Caco-2 (cell line): ENCODE data around the gene CHRD. TPM values are rescaled to one million over a fixed set of nuclear protein-coding genes. Genes with fewer than 3 reads are reported as not detected.

Experiments used
- BruUV-seq: library from RNA; stranded (reverse); fragments of 400-500 nt; replicated peaks from 2 replicates; lab custom pipeline; 2021; lab: Mats Ljungman, UMichigan
- CTCF ChIA-PET: fragments of 300-600 bp; sonication (Branson Sonifier 250); formaldehyde crosslinking; loops from one replicate; lab custom pipeline; 2022; ENCODE audit warnings: antibody characterized with exemption; lab: Charles Lee
- POLR2A ChIA-PET: fragments of 300-600 bp; sonication (Branson Sonifier 250); formaldehyde crosslinking; loops from one replicate; lab custom pipeline; 2022; ENCODE audit warnings: antibody characterized with exemption; lab: Charles Lee
- DNase-seq, 2 experiments: peaks; one replicate each; pipeline versions ENCODE4 v3.0.0 to v3.0.0-alpha.2; 2020 to 2022
- H3K27me3 ChIP-seq: replicated peaks from 2 replicates; pipeline ENCODE4 v1.6.0; 2011; ENCODE audit warnings: low read length; ENCODE audit not compliant: control insufficient read depth, insufficient read depth
- H3K36me3 ChIP-seq: 2 replicates; pipeline ENCODE4 v1.5.1; 2011; ENCODE audit warnings: low read length; ENCODE audit not compliant: control insufficient read depth, insufficient read depth
- H3K4me1 ChIP-seq: fragments of 250-450 bp; sonication (Bioruptor Pico); 2 replicates; pipeline ENCODE4 v1.5.1; 2020; ENCODE audit warnings: mild to moderate bottlenecking
- H3K4me3 ChIP-seq: 2 replicates; pipeline ENCODE4 v1.5.1; 2011; ENCODE audit warnings: low read depth, mild to moderate bottlenecking, control low read depth, low read length
- H3K9me3 ChIP-seq: fragments of 250-450 bp; sonication (Bioruptor Pico); 2 replicates; pipeline ENCODE4 v1.5.1; 2020; ENCODE audit warnings: mild to moderate bottlenecking, moderate library complexity
- H3K27ac Mint-ChIP-seq: one replicate; pipeline ENCODE4 v1.8.0; 2022; ENCODE audit warnings: mixed read lengths; ENCODE audit not compliant: unreplicated experiment
- H3K27me3 Mint-ChIP-seq: one replicate; pipeline ENCODE4 v1.8.0; 2022; ENCODE audit warnings: mixed read lengths; ENCODE audit not compliant: insufficient read depth, unreplicated experiment
- H3K36me3 Mint-ChIP-seq: one replicate; pipeline ENCODE4 v1.8.0; 2022; ENCODE audit warnings: mild to moderate bottlenecking, mixed read lengths; ENCODE audit not compliant: insufficient read depth, unreplicated experiment
- H3K4me1 Mint-ChIP-seq: one replicate; pipeline ENCODE4 v1.8.0; 2022; ENCODE audit warnings: low read depth, mixed read lengths; ENCODE audit not compliant: unreplicated experiment
- H3K4me3 Mint-ChIP-seq: one replicate; pipeline ENCODE4 v1.8.0; 2022; ENCODE audit warnings: mild to moderate bottlenecking, moderate library complexity, mixed read lengths; ENCODE audit not compliant: unreplicated experiment
- H3K9me3 Mint-ChIP-seq: one replicate; pipeline ENCODE4 v1.8.0; 2022; ENCODE audit warnings: mixed read lengths; ENCODE audit not compliant: unreplicated experiment
- CTCF ChIP-seq, 2 experiments: fragments of 200-600 bp in 1 of 2; IDR thresholded peaks; 1 replicate in 1 of 2; 2 replicates in 1 of 2; pipeline versions ENCODE4 v1.5.1 to v1.8.0; 2011 to 2022; ENCODE audit warnings: antibody characterized with exemption in 1 of 2, control low read depth in 1 of 2, inconsistent platforms in 1 of 2, low read depth in 1 of 2, low read length in 1 of 2, mild to moderate bottlenecking in 1 of 2, moderate library complexity in 1 of 2; ENCODE audit not compliant: insufficient read depth in 1 of 2, severe bottlenecking in 1 of 2, unreplicated experiment in 1 of 2
- intact Hi-C: fragments of 100-400 bp; cut with micrococcal nuclease; formaldehyde crosslinking; loops from one replicate; pipeline ENCODE4 v1.10.0; 2022; ENCODE audit not compliant: unreplicated experiment
- total RNA-seq: library from RNA; stranded (reverse); gene quantifications from 2 replicates; pipeline ENCODE4 v1.2.3, GENCODE V29; 2022

Gene CHRD
- total RNA-seq, 1 experiment from 2014 or later = 6.4 TPM

GRCh38 chr3:184352897-184353545 is 26.8 kb upstream of the CHRD start:
- no TSS peak for BruUV-seq
- Histone ChIP-seq H3K4me1 (no peaks in the 10 kb centered on the region), H3K27me3 (no peaks in the 10 kb centered on the region), H3K4me3 (no peak overlapping the region), H3K36me3 (peaks cover 1% of the 10 kb centered on the region; the same call in 1 of the 2 replicates), H3K9me3 (no peaks in the 10 kb centered on the region)
- H3K36me3 Mint-ChIP-seq = peaks cover 26% of the 10 kb centered on the region
- ChIA-PET POLR2A (interaction anchor here (0.5 kb wide), 1 partner anchor 9 kb away, joined by 8 read pairs; no protein-coding TSS in a partner anchor), CTCF (no interaction called here)
- H3K9me3 Mint-ChIP-seq = no peaks in the 10 kb centered on the region
- no peak for TF ChIP-seq CTCF (IDR thresholded peaks at IDR 0.05; ENCODE audit: insufficient read depth in 1 of 2, low read depth in 1 of 2, low read length in 1 of 2, severe bottlenecking in 1 of 2, unreplicated experiment in 1 of 2)
- DNase-seq = no peak
- no peaks in the 10 kb centered on the region for H3K4me1 Mint-ChIP-seq
- intact Hi-C loops = no loop called here
- H3K27ac Mint-ChIP-seq = no peak overlapping the region
- H3K4me3 Mint-ChIP-seq = no peak overlapping the region
- H3K27me3 Mint-ChIP-seq = no peaks in the 10 kb centered on the region

DNA sequence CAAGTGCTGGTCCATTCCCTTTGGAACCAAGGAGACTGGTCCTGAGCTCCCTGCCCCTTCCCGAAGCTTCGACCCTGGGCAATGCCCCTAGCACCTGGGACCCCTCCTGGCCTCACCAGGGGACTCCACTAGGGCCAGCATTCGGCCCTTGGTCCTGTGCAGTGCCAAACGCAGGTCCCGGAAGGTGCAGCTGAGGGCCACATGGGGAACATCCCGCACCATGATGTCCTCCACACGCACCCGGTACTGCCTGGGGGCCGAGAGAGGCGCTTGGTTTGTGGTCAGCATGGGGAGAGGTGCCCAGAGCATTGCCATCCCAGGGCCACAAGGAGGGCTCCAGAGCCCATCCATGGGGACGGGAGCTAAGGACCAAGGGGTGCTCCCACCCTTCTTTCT is 26.3 kb upstream of the CHRD start:
- Mint-ChIP-seq H3K27ac (no peak overlapping the region), H3K27me3 (no peaks in the 10 kb centered on the region), H3K9me3 (no peaks in the 10 kb centered on the region), H3K4me3 (no peak overlapping the region), H3K36me3 (peaks cover 25% of the 10 kb centered on the region), H3K4me1 (no peaks in the 10 kb centered on the region)
- DNase-seq = no peak
- no peaks in the 10 kb centered on the region for H3K4me1 ChIP-seq
- ChIA-PET CTCF (interaction anchor here (0.8 to 1.0 kb wide), 2 partner anchors 9 to 18 kb away, joined by 3 to 4 read pairs; no protein-coding TSS in a partner anchor), POLR2A (no interaction called here)
- H3K36me3 ChIP-seq = peaks cover 1% of the 10 kb centered on the region; the same call in 1 of the 2 replicates
- intact Hi-C loops = no loop called here
- no TSS peak for BruUV-seq
- no peak overlapping the region for H3K4me3 ChIP-seq
- no peaks in the 10 kb centered on the region for H3K27me3 ChIP-seq
- no peaks in the 10 kb centered on the region for H3K9me3 ChIP-seq
- no peak for TF ChIP-seq CTCF (IDR thresholded peaks at IDR 0.05; ENCODE audit: insufficient read depth in 1 of 2, low read depth in 1 of 2, low read length in 1 of 2, severe bottlenecking in 1 of 2, unreplicated experiment in 1 of 2)

DNA sequence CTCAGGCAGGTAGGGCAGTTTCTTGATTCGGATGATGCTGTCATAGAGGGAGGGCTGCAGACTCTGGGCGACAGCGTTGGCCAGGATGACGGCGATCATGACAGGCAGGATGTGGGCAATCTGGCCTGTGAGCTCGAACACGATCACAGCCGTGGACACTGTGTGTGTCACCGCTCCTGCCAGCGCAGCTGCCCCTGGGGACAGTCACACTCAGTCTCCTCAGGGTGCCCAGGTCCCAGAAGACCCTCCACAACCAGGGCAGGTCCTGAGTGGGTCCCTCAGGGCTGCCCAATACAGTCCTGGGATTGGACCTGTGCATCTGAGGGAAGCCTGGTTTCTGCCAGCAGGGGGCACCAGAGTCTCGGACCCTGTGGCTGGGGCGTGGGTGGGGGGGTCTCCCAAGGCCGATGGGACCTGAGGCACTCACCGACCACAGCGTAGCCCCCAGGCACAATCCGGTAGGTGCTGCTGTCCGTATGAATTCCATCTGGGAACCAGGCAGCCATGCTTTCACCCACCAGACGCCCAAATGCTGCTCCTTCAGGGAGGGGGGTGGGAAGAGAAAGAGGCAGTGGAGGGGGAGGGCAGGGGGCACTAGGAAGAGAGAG is 25.6 kb upstream of the CHRD start:
- no peaks in the 10 kb centered on the region for H3K4me1 Mint-ChIP-seq
- no peaks in the 10 kb centered on the region for H3K9me3 ChIP-seq
- no peaks in the 10 kb centered on the region for H3K9me3 Mint-ChIP-seq
- peaks cover 1% of the 10 kb centered on the region; the same call in 1 of the 2 replicates for H3K36me3 ChIP-seq
- CTCF ChIA-PET = interaction anchor here (0.6 to 1.0 kb wide), 3 partner anchors 8 to 132 kb away, joined by 3 to 4 read pairs (median 3); no protein-coding TSS in a partner anchor
- no peaks in the 10 kb centered on the region for H3K27me3 ChIP-seq
- H3K27me3 Mint-ChIP-seq = no peaks in the 10 kb centered on the region
- H3K36me3 Mint-ChIP-seq = peaks cover 22% of the 10 kb centered on the region
- BruUV-seq = no TSS peak
- H3K4me3 Mint-ChIP-seq = no peak overlapping the region
- TF ChIP-seq CTCF (IDR thresholded peaks at IDR 0.05; ENCODE audit: insufficient read depth in 1 of 2, low read depth in 1 of 2, low read length in 1 of 2, severe bottlenecking in 1 of 2, unreplicated experiment in 1 of 2) = peak; percentile 70 to 73
- H3K27ac Mint-ChIP-seq = no peak overlapping the region
- peak; percentile 42 to 56 for DNase-seq
- intact Hi-C loops = no loop called here
- POLR2A ChIA-PET = no interaction called here
- H3K4me3 ChIP-seq = no peak overlapping the region
- H3K4me1 ChIP-seq = no peaks in the 10 kb centered on the region
